ENCODE results near the gene GMPR.

- TF ChIP-seq POLR2AphosphoS5 (IDR thresholded peaks at IDR 0.05; ENCODE audit: low read depth, low read length) (no peak), POLR2A (IDR thresholded peaks at IDR 0.05; ENCODE audit: low read depth, low read length) (no peak), TAF1 (IDR thresholded peaks at IDR 0.05; ENCODE audit: borderline replicate concordance, low read depth, low read length) (no peak)
Measured at GRCh38 chr6:16239798-16240123, 1.4 kb downstream of the GMPR start.

Data from GM12892 (cell line).